ENCODE data around the gene LRRN2. TPM values are rescaled to one million over a fixed set of nuclear protein-coding genes. Genes with fewer than 3 reads are reported as not detected.

Gene LRRN2
- total and polyA plus RNA-seq, 2 donors = 0.66 to 3.0 TPM

GRCh38 chr1:204676043-204676442 lies 9.5 kb downstream of the LRRN2 start:
- Histone ChIP-seq H3K36me3 (ENCODE audit: control insufficient read depth in 2 of 2, insufficient read depth in 2 of 2, low read length in 1 of 2) (peaks cover 0 to 4% of the 10 kb centered on the region in 2 donors), H3K27me3 (ENCODE audit: control insufficient read depth in 2 of 2, insufficient read depth in 1 of 2, low read length in 1 of 2) (peaks cover 0 to 11% of the 10 kb centered on the region in 2 donors), H3K9me3 (ENCODE audit: control insufficient read depth in 2 of 2, insufficient read depth in 1 of 2, low read length in 1 of 2) (no peaks in the 10 kb centered on the region), H3K27ac (ENCODE audit: low read depth in 1 of 2, low read length in 1 of 2) (no peak overlapping the region), H3K4me1 (ENCODE audit: control insufficient read depth in 2 of 2, insufficient read depth in 2 of 2, low read length in 2 of 2) (peaks cover 8 to 12% of the 10 kb centered on the region in 2 donors), H3K4me3 (ENCODE audit: low read length in 2 of 2) (no peak overlapping the region)
- DNase-seq (ENCODE audit: low read depth in 6 of 9, low spot score in 9 of 9) = no peak
- WGBS = 92% methylated on average over 2 of the region's 2 CpGs

GRCh38 chr1:204673909-204674649 lies 11.5 kb downstream of the LRRN2 start:
- Histone ChIP-seq H3K27me3 (ENCODE audit: control insufficient read depth in 2 of 2, insufficient read depth in 1 of 2, low read length in 1 of 2) (peaks cover 0 to 15% of the 10 kb centered on the region in 2 donors), H3K4me1 (ENCODE audit: control insufficient read depth in 2 of 2, insufficient read depth in 2 of 2, low read length in 2 of 2) (peaks cover 8 to 12% of the 10 kb centered on the region in 2 donors), H3K36me3 (ENCODE audit: control insufficient read depth in 2 of 2, insufficient read depth in 2 of 2, low read length in 1 of 2) (peaks cover 0 to 4% of the 10 kb centered on the region in 2 donors), H3K4me3 (ENCODE audit: low read length in 2 of 2) (no peak overlapping the region), H3K9me3 (ENCODE audit: control insufficient read depth in 2 of 2, insufficient read depth in 1 of 2, low read length in 1 of 2) (no peaks in the 10 kb centered on the region), H3K27ac (ENCODE audit: low read depth in 1 of 2, low read length in 1 of 2) (no peak overlapping the region)
- peak in 1 of 9 donors; percentile 19 for DNase-seq (ENCODE audit: low read depth in 6 of 9, low spot score in 9 of 9)
- 21% methylated on average over 8 of the region's 8 CpGs for WGBS

- peaks cover 8 to 12% of the 10 kb centered on the region in 2 donors for H3K4me1 ChIP-seq (ENCODE audit: control insufficient read depth in 2 of 2, insufficient read depth in 2 of 2, low read length in 2 of 2)
- no peak for DNase-seq (ENCODE audit: low read depth in 6 of 9, low spot score in 9 of 9)
- peaks cover 0 to 4% of the 10 kb centered on the region in 2 donors for H3K36me3 ChIP-seq (ENCODE audit: control insufficient read depth in 2 of 2, insufficient read depth in 2 of 2, low read length in 1 of 2)
- peaks cover 0 to 15% of the 10 kb centered on the region in 2 donors for H3K27me3 ChIP-seq (ENCODE audit: control insufficient read depth in 2 of 2, insufficient read depth in 1 of 2, low read length in 1 of 2)
- no peak overlapping the region for H3K4me3 ChIP-seq (ENCODE audit: low read length in 2 of 2)
- no peak overlapping the region for H3K27ac ChIP-seq (ENCODE audit: low read depth in 1 of 2, low read length in 1 of 2)
- no peaks in the 10 kb centered on the region for H3K9me3 ChIP-seq (ENCODE audit: control insufficient read depth in 2 of 2, insufficient read depth in 1 of 2, low read length in 1 of 2)
- WGBS = 97% methylated on average over 2 of the region's 2 CpGs
These were observed 12.3 kb downstream of the LRRN2 start for GRCh38 chr1:204673209-204673608.

GRCh38 chr1:204672482-204673121 lies 12.9 kb downstream of the LRRN2 start:
- H3K4me3 ChIP-seq (ENCODE audit: low read length in 2 of 2) = no peak overlapping the region
- H3K27ac ChIP-seq (ENCODE audit: low read depth in 1 of 2, low read length in 1 of 2) = no peak overlapping the region
- H3K27me3 ChIP-seq (ENCODE audit: control insufficient read depth in 2 of 2, insufficient read depth in 1 of 2, low read length in 1 of 2) = peaks cover 0 to 13% of the 10 kb centered on the region in 2 donors
- DNase-seq (ENCODE audit: low read depth in 6 of 9, low spot score in 9 of 9) = no peak
- H3K4me1 ChIP-seq (ENCODE audit: control insufficient read depth in 2 of 2, insufficient read depth in 2 of 2, low read length in 2 of 2) = peaks cover 8 to 12% of the 10 kb centered on the region in 2 donors
- H3K36me3 ChIP-seq (ENCODE audit: control insufficient read depth in 2 of 2, insufficient read depth in 2 of 2, low read length in 1 of 2) = peaks cover 0 to 4% of the 10 kb centered on the region in 2 donors
- WGBS = 95% methylated on average over 10 of the region's 10 CpGs
- no peaks in the 10 kb centered on the region for H3K9me3 ChIP-seq (ENCODE audit: control insufficient read depth in 2 of 2, insufficient read depth in 1 of 2, low read length in 1 of 2)

GRCh38 chr1:204672069-204672468 lies 13.5 kb downstream of the LRRN2 start:
- Histone ChIP-seq H3K27me3 (ENCODE audit: control insufficient read depth in 2 of 2, insufficient read depth in 1 of 2, low read length in 1 of 2) (peaks cover 0 to 12% of the 10 kb centered on the region in 2 donors), H3K4me1 (ENCODE audit: control insufficient read depth in 2 of 2, insufficient read depth in 2 of 2, low read length in 2 of 2) (peaks cover 8 to 12% of the 10 kb centered on the region in 2 donors), H3K4me3 (ENCODE audit: low read length in 2 of 2) (no peak overlapping the region), H3K36me3 (ENCODE audit: control insufficient read depth in 2 of 2, insufficient read depth in 2 of 2, low read length in 1 of 2) (peaks cover 0 to 4% of the 10 kb centered on the region in 2 donors), H3K9me3 (ENCODE audit: control insufficient read depth in 2 of 2, insufficient read depth in 1 of 2, low read length in 1 of 2) (no peaks in the 10 kb centered on the region), H3K27ac (ENCODE audit: low read depth in 1 of 2, low read length in 1 of 2) (no peak overlapping the region)
- no peak for DNase-seq (ENCODE audit: low read depth in 6 of 9, low spot score in 9 of 9)
- 98% methylated on average over 6 of the region's 6 CpGs for WGBS

- H3K4me3 ChIP-seq (ENCODE audit: low read length in 2 of 2) = no peak overlapping the region
- no peaks in the 10 kb centered on the region for H3K9me3 ChIP-seq (ENCODE audit: control insufficient read depth in 2 of 2, insufficient read depth in 1 of 2, low read length in 1 of 2)
- H3K27ac ChIP-seq (ENCODE audit: low read depth in 1 of 2, low read length in 1 of 2) = no peak overlapping the region
- WGBS = 73% methylated on average over 10 of the region's 10 CpGs
- peaks cover 8 to 12% of the 10 kb centered on the region in 2 donors for H3K4me1 ChIP-seq (ENCODE audit: control insufficient read depth in 2 of 2, insufficient read depth in 2 of 2, low read length in 2 of 2)
- no peak for DNase-seq (ENCODE audit: low read depth in 6 of 9, low spot score in 9 of 9)
- peaks cover 0 to 12% of the 10 kb centered on the region in 2 donors for H3K27me3 ChIP-seq (ENCODE audit: control insufficient read depth in 2 of 2, insufficient read depth in 1 of 2, low read length in 1 of 2)
- peaks cover 0 to 4% of the 10 kb centered on the region in 2 donors for H3K36me3 ChIP-seq (ENCODE audit: control insufficient read depth in 2 of 2, insufficient read depth in 2 of 2, low read length in 1 of 2)
These were observed 15.2 kb downstream of the LRRN2 start for GRCh38 chr1:204670152-204670927.

- no peak for DNase-seq (ENCODE audit: low read depth in 6 of 9, low spot score in 9 of 9)
- Histone ChIP-seq H3K4me1 (ENCODE audit: control insufficient read depth in 2 of 2, insufficient read depth in 2 of 2, low read length in 2 of 2) (peaks cover 6 to 11% of the 10 kb centered on the region in 2 donors), H3K9me3 (ENCODE audit: control insufficient read depth in 2 of 2, insufficient read depth in 1 of 2, low read length in 1 of 2) (no peaks in the 10 kb centered on the region), H3K27me3 (ENCODE audit: control insufficient read depth in 2 of 2, insufficient read depth in 1 of 2, low read length in 1 of 2) (peaks cover 0 to 12% of the 10 kb centered on the region in 2 donors), H3K36me3 (ENCODE audit: control insufficient read depth in 2 of 2, insufficient read depth in 2 of 2, low read length in 1 of 2) (no peaks in the 10 kb centered on the region), H3K4me3 (ENCODE audit: low read length in 2 of 2) (no peak overlapping the region), H3K27ac (ENCODE audit: low read depth in 1 of 2, low read length in 1 of 2) (no peak overlapping the region)
- 0% methylated on average over 1 of the region's 1 CpG for WGBS
These were observed 16.0 kb downstream of the LRRN2 start for GRCh38 chr1:204669579-204669978.

GRCh38 chr1:204664384-204664651 lies 21.2 kb downstream of the LRRN2 start:
- 89% methylated on average over 6 of the region's 6 CpGs for WGBS
- no peaks in the 10 kb centered on the region for H3K9me3 ChIP-seq (ENCODE audit: control insufficient read depth in 2 of 2, insufficient read depth in 1 of 2, low read length in 1 of 2)
- H3K4me3 ChIP-seq (ENCODE audit: low read length in 2 of 2) = no peak overlapping the region
- no peak for DNase-seq (ENCODE audit: low read depth in 6 of 9, low spot score in 9 of 9)
- H3K4me1 ChIP-seq (ENCODE audit: control insufficient read depth in 2 of 2, insufficient read depth in 2 of 2, low read length in 2 of 2) = no peaks in the 10 kb centered on the region
- H3K36me3 ChIP-seq (ENCODE audit: control insufficient read depth in 2 of 2, insufficient read depth in 2 of 2, low read length in 1 of 2) = no peaks in the 10 kb centered on the region
- peaks cover 0 to 16% of the 10 kb centered on the region in 2 donors for H3K27me3 ChIP-seq (ENCODE audit: control insufficient read depth in 2 of 2, insufficient read depth in 1 of 2, low read length in 1 of 2)
- H3K27ac ChIP-seq (ENCODE audit: low read depth in 1 of 2, low read length in 1 of 2) = no peak overlapping the region

Measured in thymus (tissue), 11 donors.